Measurements from ENCODE around the gene SLC16A9. TPM values are rescaled to one million over a fixed set of nuclear protein-coding genes. Genes with fewer than 3 reads are reported as not detected.

The SLC16A9 gene
- total and polyA plus RNA-seq, 2 donors (not counting 3 experiments of a cell fraction or from before 2014, with no cell fraction given), result 0.35 TPM; not detected in 1

DNA sequence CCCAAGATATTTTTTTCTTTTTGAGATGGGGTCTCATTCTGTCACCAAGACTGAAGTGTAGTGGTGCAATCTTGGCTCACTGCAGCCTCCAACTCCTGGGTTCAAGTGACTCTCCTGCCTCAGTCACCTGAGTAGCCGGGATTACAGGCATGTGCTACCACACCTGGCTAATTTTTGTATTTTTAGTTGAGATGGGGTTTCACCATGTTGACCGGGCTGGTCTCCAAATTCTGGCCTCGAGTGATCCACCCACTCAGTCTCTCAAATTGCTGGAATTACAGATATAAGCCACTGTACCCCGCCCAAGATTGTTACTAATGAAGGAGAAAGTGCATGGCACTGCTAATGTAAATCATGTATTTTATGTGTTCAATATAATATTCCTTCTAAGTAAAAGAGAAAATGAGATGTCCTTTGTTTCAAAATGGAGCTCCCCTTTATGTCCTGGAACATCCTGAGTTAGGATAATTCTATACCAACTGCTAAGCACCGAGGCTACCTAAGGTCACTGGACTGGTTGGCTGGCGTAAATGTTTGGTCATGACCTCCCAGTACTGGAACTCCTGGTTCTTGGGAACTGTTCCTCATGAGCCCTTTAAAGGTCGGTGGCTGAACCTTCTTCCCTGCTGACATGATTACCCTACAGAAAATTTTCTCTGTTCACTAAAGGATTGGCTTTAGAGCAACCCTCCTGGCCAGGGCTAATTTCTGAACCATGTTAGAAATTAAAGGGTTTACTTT, 59.9 kb downstream of the SLC16A9 start:
- H3K4me3 ChIP-seq (replicated peaks in 1 of 3; ENCODE audit: insufficient read depth in 1 of 3, low read depth in 1 of 3, low read length in 3 of 3), result no peak overlapping the region
- TF ChIP-seq GATA2 (IDR thresholded peaks at IDR 0.05; ENCODE audit: insufficient read depth, insufficient read length, low read depth, low read length) (no peak), FOS (IDR thresholded peaks at IDR 0.05; ENCODE audit: borderline replicate concordance, insufficient read depth, low read length) (no peak), EZH2 (IDR thresholded peaks at IDR 0.05; ENCODE audit: borderline replicate concordance, low read depth, low read length, severe bottlenecking) (no peak), MYC (IDR thresholded peaks at IDR 0.05; ENCODE audit: low read depth, low read length) (no peak), POLR2AphosphoS5 (IDR thresholded peaks at IDR 0.05; ENCODE audit: insufficient read depth, low read depth, low read length) (no peak), POLR2A (IDR thresholded peaks at IDR 0.05; ENCODE audit: low read depth, low read length) (no peak), JUN (IDR thresholded peaks at IDR 0.05; ENCODE audit: borderline replicate concordance, insufficient read depth, insufficient read length, low read depth) (no peak)
- TF ChIP-seq, protein P1, sequence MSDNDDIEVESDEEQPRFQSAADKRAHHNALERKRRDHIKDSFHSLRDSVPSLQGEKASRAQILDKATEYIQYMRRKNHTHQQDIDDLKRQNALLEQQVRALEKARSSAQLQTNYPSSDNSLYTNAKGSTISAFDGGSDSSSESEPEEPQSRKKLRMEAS (IDR thresholded peaks at IDR 0.05; ENCODE audit: insufficient read depth, insufficient read length), result no peak
- TF ChIP-seq, protein P2, sequence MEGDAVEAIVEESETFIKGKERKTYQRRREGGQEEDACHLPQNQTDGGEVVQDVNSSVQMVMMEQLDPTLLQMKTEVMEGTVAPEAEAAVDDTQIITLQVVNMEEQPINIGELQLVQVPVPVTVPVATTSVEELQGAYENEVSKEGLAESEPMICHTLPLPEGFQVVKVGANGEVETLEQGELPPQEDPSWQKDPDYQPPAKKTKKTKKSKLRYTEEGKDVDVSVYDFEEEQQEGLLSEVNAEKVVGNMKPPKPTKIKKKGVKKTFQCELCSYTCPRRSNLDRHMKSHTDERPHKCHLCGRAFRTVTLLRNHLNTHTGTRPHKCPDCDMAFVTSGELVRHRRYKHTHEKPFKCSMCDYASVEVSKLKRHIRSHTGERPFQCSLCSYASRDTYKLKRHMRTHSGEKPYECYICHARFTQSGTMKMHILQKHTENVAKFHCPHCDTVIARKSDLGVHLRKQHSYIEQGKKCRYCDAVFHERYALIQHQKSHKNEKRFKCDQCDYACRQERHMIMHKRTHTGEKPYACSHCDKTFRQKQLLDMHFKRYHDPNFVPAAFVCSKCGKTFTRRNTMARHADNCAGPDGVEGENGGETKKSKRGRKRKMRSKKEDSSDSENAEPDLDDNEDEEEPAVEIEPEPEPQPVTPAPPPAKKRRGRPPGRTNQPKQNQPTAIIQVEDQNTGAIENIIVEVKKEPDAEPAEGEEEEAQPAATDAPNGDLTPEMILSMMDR (IDR thresholded peaks at IDR 0.05; ENCODE audit: extremely low read depth in 1 of 2, insufficient read depth in 1 of 2, low read depth in 1 of 2, low read length in 2 of 2), result no peak
- no peak overlapping the region for H3K4me2 ChIP-seq (ENCODE audit: insufficient read depth, low read length)
- intact Hi-C loops (cut with micrococcal nuclease) (no loop called here), dilution Hi-C loops (cut with MboI; ENCODE audit: extremely low pct_ligation_motif_present, low sequenced_read_pairs) (no loop called here)
- ChIA-PET CTCF (interaction anchor here (1.2 to 2.4 kb wide), 2 partner anchors 15 to 27 kb away, joined by 3 to 6 read pairs; no protein-coding TSS in a partner anchor), POLR2A (no interaction called here)
- DNase-seq (ENCODE audit: low read depth, low spot score) (no peak), FAIRE-seq (no peak)
- H2AFZ ChIP-seq (ENCODE audit: low read depth, low read length), result no peak overlapping the region
- H3K9me1 ChIP-seq (replicated peaks; ENCODE audit: control insufficient read depth, extremely low read depth, insufficient read depth, low read length), result no peaks in the 10 kb centered on the region
- H3K9me3 ChIP-seq (replicated peaks; ENCODE audit: control insufficient read depth, insufficient read depth, low read length), result no peaks in the 10 kb centered on the region
- H3K36me3 ChIP-seq (ENCODE audit: control insufficient read depth in 2 of 2, extremely low read depth in 1 of 2, insufficient read depth in 2 of 2, low read length in 2 of 2), result no peaks in the 10 kb centered on the region
- no peak overlapping the region for H3K9ac ChIP-seq (replicated peaks; ENCODE audit: extremely low read depth, insufficient read depth, low read length)
- H3K27ac ChIP-seq (ENCODE audit: insufficient read depth, low read depth, low read length), result no peak overlapping the region
- no peaks in the 10 kb centered on the region for H3K79me2 ChIP-seq (ENCODE audit: control insufficient read depth, insufficient read depth, low read length)
- no TSS peak for BruUV-seq (replicated peaks)
- no peaks in the 10 kb centered on the region for H3K4me1 ChIP-seq (ENCODE audit: control insufficient read depth, extremely low read depth, insufficient read depth, low read length)
- H3K27me3 ChIP-seq (ENCODE audit: control insufficient read depth in 2 of 2, insufficient read depth in 2 of 2, low read length in 2 of 2), result no peaks in the 10 kb centered on the region
- no peaks in the 10 kb centered on the region for H4K20me1 ChIP-seq (replicated peaks; ENCODE audit: control insufficient read depth, extremely low read depth, insufficient read depth, low read length)

Data from endothelial cell of umbilical vein (primary cell).